CD14-positive monocyte (primary cell): ENCODE results near the gene EPSTI1. TPM values are rescaled to one million over a fixed set of nuclear protein-coding genes. Genes with fewer than 3 reads are reported as not detected.

Experiments
- DNase-seq, 3 donors: peaks; one replicate each; pipeline ENCODE4 v3.0.0-alpha.2; 2011 to 2022
- H2AFZ ChIP-seq: 2 replicates; pipeline ENCODE4 v1.6.0; 2012; ENCODE audit warnings: mild to moderate bottlenecking, low read depth, low read length, inconsistent platforms; ENCODE audit not compliant: insufficient read depth, poor library complexity, severe bottlenecking
- H3K27ac ChIP-seq, 2 donors: 1 replicate in 1 of 2; 2 replicates in 1 of 2; pipeline ENCODE4 v1.5.1; 2012 to 2013; ENCODE audit warnings: low read length in 2 of 2, control low read depth in 1 of 2, inconsistent platforms in 1 of 2, low read depth in 1 of 2, mild to moderate bottlenecking in 1 of 2
- H3K27me3 ChIP-seq, 2 donors: one replicate each; pipeline versions ENCODE4 v1.6.0 to v1.6.1; 2011 to 2013; ENCODE audit warnings: low read length in 2 of 2; ENCODE audit not compliant: control insufficient read depth in 2 of 2, insufficient read depth in 2 of 2
- H3K36me3 ChIP-seq, 2 donors: replicated peaks in 1 of 2; 1 replicate in 1 of 2; 2 replicates in 1 of 2; pipeline versions ENCODE4 v1.5.1 to v1.6.1; 2012 to 2013; ENCODE audit warnings: low read length in 2 of 2, control low read depth in 1 of 2, inconsistent platforms in 1 of 2, mild to moderate bottlenecking in 1 of 2; ENCODE audit not compliant: insufficient read depth in 2 of 2, control insufficient read depth in 1 of 2
- H3K4me1 ChIP-seq, 2 donors: 1 replicate in 1 of 2; 2 replicates in 1 of 2; pipeline versions ENCODE4 v1.5.1 to v1.6.1; 2012 to 2013; ENCODE audit warnings: low read length in 2 of 2, control low read depth in 1 of 2, inconsistent platforms in 1 of 2, mild to moderate bottlenecking in 1 of 2, moderate library complexity in 1 of 2; ENCODE audit not compliant: insufficient read depth in 2 of 2, control insufficient read depth in 1 of 2
- H3K4me2 ChIP-seq: replicated peaks from 2 replicates; pipeline ENCODE3; 2012; ENCODE audit warnings: low read length, moderate library complexity, mild to moderate bottlenecking; ENCODE audit not compliant: poor library complexity, severe bottlenecking; ENCODE audit errors: extremely low read depth
- H3K4me3 ChIP-seq, 3 experiments: fragments of 200-600 bp in 1 of 3; sonication (generic) in 1 of 3; replicated peaks in 1 of 3; 1 replicate in 2 of 3; 2 replicates in 1 of 3; pipeline ENCODE4 v1.5.1; 2011 to 2013; ENCODE audit warnings: low read length in 3 of 3, mild to moderate bottlenecking in 3 of 3, control low read depth in 2 of 3, low read depth in 2 of 3, inconsistent platforms in 1 of 3, moderate library complexity in 1 of 3
- H3K79me2 ChIP-seq: 2 replicates; pipeline ENCODE4 v1.6.0; 2012; ENCODE audit warnings: mild to moderate bottlenecking, control low read depth, inconsistent platforms, low read length, moderate library complexity; ENCODE audit not compliant: insufficient read depth
- H3K9ac ChIP-seq: 2 replicates; pipeline ENCODE4 v1.6.0; 2017; ENCODE audit warnings: low read length, mild to moderate bottlenecking; ENCODE audit not compliant: insufficient read depth, poor library complexity, severe bottlenecking
- H3K9me3 ChIP-seq, 2 donors: replicated peaks in 1 of 2; 1 replicate in 1 of 2; 2 replicates in 1 of 2; pipeline versions ENCODE4 v1.5.1 to v1.6.1; 2012 to 2013; ENCODE audit warnings: low read length in 2 of 2, control low read depth in 1 of 2; ENCODE audit not compliant: control insufficient read depth in 1 of 2, insufficient read depth in 1 of 2
- H4K20me1 ChIP-seq: 2 replicates; pipeline ENCODE4 v1.6.0; 2012; ENCODE audit warnings: mild to moderate bottlenecking, low read length, control low read depth, moderate library complexity; ENCODE audit not compliant: insufficient read depth
- H3K27ac Mint-ChIP-seq, 7 donors: one replicate each; pipeline ENCODE4 v1.8.0; 2020; ENCODE audit warnings: mild to moderate bottlenecking in 7 of 7, mixed read lengths in 7 of 7, moderate library complexity in 6 of 7, inconsistent platforms in 2 of 7
- H3K27me3 Mint-ChIP-seq, 3 donors: one replicate each; pipeline ENCODE4 v1.8.0; 2021 to 2022; ENCODE audit warnings: low read depth in 3 of 3, mild to moderate bottlenecking in 3 of 3, mixed read lengths in 3 of 3, moderate library complexity in 3 of 3, inconsistent platforms in 1 of 3
- H3K36me3 Mint-ChIP-seq, 2 donors: one replicate each; pipeline ENCODE4 v1.8.0; 2020; ENCODE audit warnings: mixed read lengths in 2 of 2, inconsistent platforms in 1 of 2, mild to moderate bottlenecking in 1 of 2
- H3K4me1 Mint-ChIP-seq: one replicate; pipeline ENCODE4 v1.8.0; 2020; ENCODE audit warnings: mild to moderate bottlenecking, mixed read lengths
- H3K4me3 Mint-ChIP-seq, 2 donors: one replicate each; pipeline ENCODE4 v1.8.0; 2020; ENCODE audit warnings: mild to moderate bottlenecking in 2 of 2, mixed read lengths in 2 of 2, moderate library complexity in 1 of 2
- H3K9me3 Mint-ChIP-seq, 7 donors: one replicate each; pipeline ENCODE4 v1.8.0; 2020 to 2022; ENCODE audit warnings: mixed read lengths in 7 of 7, mild to moderate bottlenecking in 6 of 7, moderate library complexity in 6 of 7, inconsistent platforms in 2 of 7
- WGBS: methylation state at CpG from one replicate; pipeline ENCODE4 v1.1.5; 2013; ENCODE audit warnings: missing lambda C conversion rate; ENCODE audit not compliant: insufficient coverage; 5-methylcytosine and 5-hydroxymethylcytosine counted together
- intact Hi-C, 2 donors: fragments of 100-400 bp; cut with micrococcal nuclease; formaldehyde crosslinking; loops; one replicate each; pipeline versions ENCODE4 v1.15.0 to v1.15.1; 2023
- polyA plus RNA-seq, 3 donors: library from polyadenylated mRNA; depleted of rRNA in 1 of 3; unstranded in 2 of 3; stranded (reverse) in 1 of 3; fragments of 300-500 nt in 2 of 3; fragments of >200 nt in 1 of 3; fragmentation: Illumina TruSeq in 2 of 3; gene quantifications; 1 replicate in 2 of 3; 2 replicates in 1 of 3; pipeline ENCODE4 v1.2.3, GENCODE V29; 2012 to 2021
- TF ChIP-seq, protein P1 (sequence below): fragments of 200-600 bp; IDR thresholded peaks from one replicate; pipeline ENCODE4 v1.8.0; 2022; ENCODE audit warnings: antibody characterized with exemption, mild to moderate bottlenecking

The EPSTI1 gene
- polyA plus RNA-seq, 3 donors: 14.6 to 19.9 (median 16.4) TPM

DNA sequence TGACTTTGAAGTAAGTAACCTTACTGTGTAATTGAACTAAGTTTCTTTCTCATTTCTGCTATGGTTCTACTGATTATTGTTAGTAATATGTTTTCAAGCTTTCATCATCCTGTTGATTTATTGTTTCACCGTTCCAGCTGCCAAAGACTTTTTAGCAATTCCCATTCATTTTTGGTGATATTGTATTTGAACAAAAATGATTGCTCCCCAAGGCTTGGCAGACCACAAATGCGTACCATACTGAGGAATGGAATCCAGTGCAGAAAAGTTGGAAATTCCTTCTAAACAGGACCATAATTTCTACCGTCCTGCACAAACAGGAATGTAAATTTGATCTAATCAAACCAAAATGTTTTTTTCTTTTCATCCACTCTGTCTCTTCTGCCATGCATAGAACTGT is 10.7 kb downstream of the EPSTI1 start:
- H3K27ac Mint-ChIP-seq: no peak overlapping the region
- peaks cover 12% of the 10 kb centered on the region for H4K20me1 ChIP-seq
- H2AFZ ChIP-seq: no peak overlapping the region
- peaks cover 2 to 14% (median 9%) of the 10 kb centered on the region in 7 donors for H3K9me3 Mint-ChIP-seq
- DNase-seq: no peak
- H3K4me3 Mint-ChIP-seq: no peak overlapping the region
- peaks cover 3% of the 10 kb centered on the region for H3K79me2 ChIP-seq
- no peaks in the 10 kb centered on the region for H3K27me3 ChIP-seq
- H3K4me3 ChIP-seq: no peak overlapping the region
- H3K27me3 Mint-ChIP-seq: peaks cover 0 to 6% (median 0%) of the 10 kb centered on the region in 3 donors
- peaks cover 16 to 17% of the 10 kb centered on the region in 2 donors for H3K36me3 Mint-ChIP-seq
- H3K4me1 ChIP-seq: peaks cover 15 to 33% of the 10 kb centered on the region in 2 donors
- H3K9me3 ChIP-seq: peaks cover 0 to 4% of the 10 kb centered on the region in 2 donors
- H3K4me2 ChIP-seq: no peak overlapping the region
- TF ChIP-seq, protein P1, sequence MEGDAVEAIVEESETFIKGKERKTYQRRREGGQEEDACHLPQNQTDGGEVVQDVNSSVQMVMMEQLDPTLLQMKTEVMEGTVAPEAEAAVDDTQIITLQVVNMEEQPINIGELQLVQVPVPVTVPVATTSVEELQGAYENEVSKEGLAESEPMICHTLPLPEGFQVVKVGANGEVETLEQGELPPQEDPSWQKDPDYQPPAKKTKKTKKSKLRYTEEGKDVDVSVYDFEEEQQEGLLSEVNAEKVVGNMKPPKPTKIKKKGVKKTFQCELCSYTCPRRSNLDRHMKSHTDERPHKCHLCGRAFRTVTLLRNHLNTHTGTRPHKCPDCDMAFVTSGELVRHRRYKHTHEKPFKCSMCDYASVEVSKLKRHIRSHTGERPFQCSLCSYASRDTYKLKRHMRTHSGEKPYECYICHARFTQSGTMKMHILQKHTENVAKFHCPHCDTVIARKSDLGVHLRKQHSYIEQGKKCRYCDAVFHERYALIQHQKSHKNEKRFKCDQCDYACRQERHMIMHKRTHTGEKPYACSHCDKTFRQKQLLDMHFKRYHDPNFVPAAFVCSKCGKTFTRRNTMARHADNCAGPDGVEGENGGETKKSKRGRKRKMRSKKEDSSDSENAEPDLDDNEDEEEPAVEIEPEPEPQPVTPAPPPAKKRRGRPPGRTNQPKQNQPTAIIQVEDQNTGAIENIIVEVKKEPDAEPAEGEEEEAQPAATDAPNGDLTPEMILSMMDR: no peak
- H3K9ac ChIP-seq: no peak overlapping the region
- no peak overlapping the region for H3K27ac ChIP-seq
- peaks cover 36% of the 10 kb centered on the region for H3K4me1 Mint-ChIP-seq
- no peaks in the 10 kb centered on the region for H3K36me3 ChIP-seq
- WGBS: no CpG with 5 or more reads among the region's 3 CpGs
- intact Hi-C loops: no loop called here

DNA sequence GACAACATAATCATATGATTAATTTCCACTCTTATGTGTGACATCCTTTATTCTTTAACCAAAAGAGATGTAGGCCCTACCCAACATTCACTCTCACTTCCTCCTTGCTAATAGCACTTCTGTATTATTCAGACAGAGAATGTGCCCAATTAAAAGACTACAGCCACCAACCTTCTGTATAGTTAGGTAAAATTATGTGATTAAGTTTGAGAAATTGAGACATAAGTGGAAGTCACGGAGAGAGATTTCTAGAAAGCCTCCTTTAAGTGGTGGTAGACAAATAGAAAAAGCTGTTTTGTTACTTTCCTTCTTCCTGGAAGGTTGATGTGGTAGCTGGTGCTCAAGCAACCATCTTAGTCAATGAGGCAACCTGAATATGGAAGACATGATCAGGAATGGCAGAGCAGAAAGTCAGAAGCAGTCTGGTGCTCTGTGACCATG is 14.8 kb downstream of the EPSTI1 start:
- H3K9me3 Mint-ChIP-seq: peaks cover 4 to 17% (median 14%) of the 10 kb centered on the region in 7 donors
- Histone ChIP-seq H3K36me3 (no peaks in the 10 kb centered on the region), H3K4me2 (no peak overlapping the region), H3K79me2 (no peaks in the 10 kb centered on the region), H3K4me1 (peaks cover 3 to 20% of the 10 kb centered on the region in 2 donors), H3K27me3 (no peaks in the 10 kb centered on the region), H3K9ac (no peak overlapping the region), H2AFZ (no peak overlapping the region), H3K27ac (peak overlapping the region in 1 of 2 donors; percentile 46), H4K20me1 (peaks cover 5% of the 10 kb centered on the region), H3K4me3 (no peak overlapping the region), H3K9me3 (peaks cover 0 to 4% of the 10 kb centered on the region in 2 donors)
- peaks cover 0 to 2% (median 0%) of the 10 kb centered on the region in 3 donors for H3K27me3 Mint-ChIP-seq
- H3K27ac Mint-ChIP-seq: peak overlapping the region; percentile 1 to 73 (median 40)
- H3K4me1 Mint-ChIP-seq: peaks cover 17% of the 10 kb centered on the region
- no peak overlapping the region for H3K4me3 Mint-ChIP-seq
- TF ChIP-seq, protein P1: no peak
- peaks cover 14 to 19% of the 10 kb centered on the region in 2 donors for H3K36me3 Mint-ChIP-seq
- intact Hi-C loops: no loop called here
- no CpG with 5 or more reads among the region's 1 CpG for WGBS
- DNase-seq: peak; percentile 38 to 57 (median 56)
